ENCODE data around the gene RASA3. TPM values are rescaled to one million over a fixed set of nuclear protein-coding genes. Genes with fewer than 3 reads are reported as not detected.

Gene RASA3
- total and polyA plus RNA-seq, 2 of the 8 experiments (the other 6 are each of a cell fraction or from before 2014, with no cell fraction given) = 7.5 to 21.9 TPM

DNA sequence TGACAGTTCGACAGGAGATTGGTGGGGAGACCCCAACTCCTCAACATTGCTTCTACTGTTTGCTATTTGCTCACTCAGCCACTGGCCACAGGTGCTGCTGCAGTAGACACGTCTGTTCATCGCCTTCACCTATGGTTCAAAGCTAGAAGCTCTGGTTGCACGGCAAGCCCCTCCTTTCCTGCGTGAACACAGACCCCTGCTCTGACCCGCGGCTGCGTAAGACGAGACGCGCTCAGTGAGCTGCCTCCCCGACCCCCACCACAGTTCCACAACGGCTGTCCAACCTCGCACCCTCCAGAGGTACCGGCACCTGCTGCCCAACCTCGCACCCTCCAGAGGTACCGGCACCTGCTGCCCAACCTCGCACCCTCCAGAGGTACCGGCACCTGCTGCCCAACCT lies 6.8 kb downstream of the RASA3 start:
- peaks cover 13 to 29% (median 21%) of the 10 kb centered on the region in 4 experiments for H3K4me1 ChIP-seq (replicated peaks in 1 of 4; ENCODE audit: control insufficient read depth in 3 of 4, insufficient read depth in 4 of 4, low read length in 3 of 4)
- H2AK5ac ChIP-seq (ENCODE audit: low read depth, low read length) = no peak overlapping the region
- no peak overlapping the region for H4K91ac ChIP-seq (replicated peaks; ENCODE audit: insufficient read length, low read length)
- FAIRE-seq (no peak), DNase-seq (ENCODE audit: low read depth in 1 of 2, low spot score in 2 of 2) (no peak)
- H3K23ac ChIP-seq (ENCODE audit: insufficient read length) = no peak overlapping the region
- H3K79me2 ChIP-seq (ENCODE audit: control insufficient read depth in 1 of 2, insufficient read depth in 2 of 2, low read length in 2 of 2) = peaks cover 0 to 61% of the 10 kb centered on the region in 2 experiments; a peak in 3 of 4 replicates
- POLR2A ChIA-PET (ENCODE audit: partially characterized antibody) = no interaction called here
- no peak overlapping the region for H3K9ac ChIP-seq (replicated peaks in 1 of 4; ENCODE audit: extremely low read depth in 1 of 4, low read depth in 3 of 4, low read length in 3 of 4)
- no peak overlapping the region for H3K27ac ChIP-seq (ENCODE audit: low read depth, low read length)
- CTCF ChIA-PET (ENCODE audit: partially characterized antibody) = interaction anchor here (1.3 kb wide), 1 partner anchor 19 kb away, joined by 5 read pairs; no protein-coding TSS in a partner anchor
- H2BK12ac ChIP-seq (ENCODE audit: low read depth, low read length) = no peak overlapping the region
- no peak overlapping the region for H3K18ac ChIP-seq (ENCODE audit: extremely low read depth, low read length)
- no peak overlapping the region for H2BK5ac ChIP-seq (ENCODE audit: low read depth, low read length)
- H3K36me3 ChIP-seq (ENCODE audit: control insufficient read depth in 2 of 4, insufficient read depth in 4 of 4, low read length in 3 of 4) = no peaks in the 10 kb centered on the region
- no peaks in the 10 kb centered on the region for H3K23me2 ChIP-seq (ENCODE audit: low read depth, low read length)
- no peak overlapping the region for H3K56ac ChIP-seq (replicated peaks; ENCODE audit: insufficient read length, low read depth, low read length)
- H3K4me2 ChIP-seq (ENCODE audit: insufficient read depth in 1 of 2, low read depth in 2 of 2, low read length in 2 of 2) = no peak overlapping the region
- WGBS, 2 experiments (ENCODE audit: extremely low coverage in 1 of 2, insufficient coverage in 1 of 2, insufficient read length in 1 of 2, insufficient replicate concordance in 2 of 2, low coverage in 1 of 2, low lambda C conversion rate in 2 of 2, missing lambda C conversion rate in 1 of 2) = 93% methylated on average over 5 of the region's 19 CpGs; no CpG with 5 or more reads in 1 of the 2 experiments
- H2BK15ac ChIP-seq (ENCODE audit: low read length) = no peak overlapping the region
- H4K20me1 ChIP-seq (replicated peaks in 1 of 2; ENCODE audit: control insufficient read depth in 1 of 2, insufficient read depth in 2 of 2, low read length in 2 of 2) = peaks cover 2 to 10% of the 10 kb centered on the region in 2 experiments
- no peak overlapping the region for H3K4ac ChIP-seq (replicated peaks; ENCODE audit: insufficient read length, low read depth, low read length)
- no peak overlapping the region for H2BK120ac ChIP-seq (replicated peaks; ENCODE audit: low read depth, low read length)
- H3K14ac ChIP-seq (ENCODE audit: insufficient read length) = no peak overlapping the region
- no peak overlapping the region for H3K4me3 ChIP-seq (ENCODE audit: extremely low read depth in 1 of 4, insufficient read depth in 2 of 4, low read depth in 3 of 4, low read length in 4 of 4)
- H2BK20ac ChIP-seq (ENCODE audit: low read length) = no peak overlapping the region
- peaks cover 20% of the 10 kb centered on the region for H3K79me1 ChIP-seq (ENCODE audit: low read depth, low read length)
- peaks cover 0 to 1% (median under 1%) of the 10 kb centered on the region in 4 experiments; a peak in 4 of 7 replicates for H3K27me3 ChIP-seq (replicated peaks in 1 of 4; ENCODE audit: control insufficient read depth in 3 of 4, extremely low read depth in 1 of 4, insufficient read depth in 3 of 4, low read length in 3 of 4)
- no peak overlapping the region for H4K8ac ChIP-seq (ENCODE audit: extremely low read depth, insufficient read depth, low read length)
- H3K9me3 ChIP-seq (ENCODE audit: insufficient read depth in 2 of 2, low read depth in 1 of 2, low read length in 1 of 2) = no peaks in the 10 kb centered on the region
- H4K5ac ChIP-seq (ENCODE audit: insufficient read length, low read depth, low read length) = no peak overlapping the region
- no peak overlapping the region for H2AFZ ChIP-seq (ENCODE audit: low read length)
- no peak for TF ChIP-seq TBP (IDR thresholded peaks at IDR 0.05; ENCODE audit: low read depth, low read length)
- no peak for TF ChIP-seq YY1 (IDR thresholded peaks at IDR 0.05; ENCODE audit: low read depth, low read length)
- no peak for TF ChIP-seq EZH2 (IDR thresholded peaks at IDR 0.05; ENCODE audit: low read depth, low read length, severe bottlenecking)
- TF ChIP-seq, protein P1, sequence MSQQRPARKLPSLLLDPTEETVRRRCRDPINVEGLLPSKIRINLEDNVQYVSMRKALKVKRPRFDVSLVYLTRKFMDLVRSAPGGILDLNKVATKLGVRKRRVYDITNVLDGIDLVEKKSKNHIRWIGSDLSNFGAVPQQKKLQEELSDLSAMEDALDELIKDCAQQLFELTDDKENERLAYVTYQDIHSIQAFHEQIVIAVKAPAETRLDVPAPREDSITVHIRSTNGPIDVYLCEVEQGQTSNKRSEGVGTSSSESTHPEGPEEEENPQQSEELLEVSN (IDR thresholded peaks at IDR 0.05) = no peak
- no peak for TF ChIP-seq GTF2F1 (IDR thresholded peaks at IDR 0.05; ENCODE audit: borderline replicate concordance, low read depth, low read length)
- no peak for TF ChIP-seq TAF1 (IDR thresholded peaks at IDR 0.05; ENCODE audit: low read depth, low read length)
- no peak for TF ChIP-seq BACH1 (IDR thresholded peaks at IDR 0.05; ENCODE audit: low read length)
- TF ChIP-seq HDAC2 (IDR thresholded peaks at IDR 0.05; ENCODE audit: borderline replicate concordance in 1 of 2, low read depth in 2 of 2, low read length in 2 of 2) = no peak
